Panc1 (cell line): ENCODE results near the gene SMCO3. TPM values are rescaled to one million over a fixed set of nuclear protein-coding genes. Genes with fewer than 3 reads are reported as not detected.

ENCODE experiments used
- ATAC-seq: fragments of 200-7000 bp; cut with Tn5 transposase; 2 replicates; pipeline ENCODE4 v1.9.1; 2020; ENCODE audit warnings: mild to moderate bottlenecking, moderate library complexity
- BruUV-seq: library from RNA; stranded (reverse); fragments of 400-500 nt; replicated peaks from 2 replicates; lab custom pipeline; 2021; lab: Mats Ljungman, UMichigan
- CTCF ChIA-PET: fragments of 300-600 bp; sonication (Branson Sonifier 250); formaldehyde crosslinking; loops from one replicate; lab custom pipeline; 2022; ENCODE audit warnings: antibody characterized with exemption; lab: Charles Lee
- POLR2A ChIA-PET: fragments of 300-600 bp; sonication (Branson Sonifier 250); formaldehyde crosslinking; loops from one replicate; lab custom pipeline; 2022; ENCODE audit warnings: antibody characterized with exemption; lab: Charles Lee
- DNase-seq: peaks from one replicate; pipeline ENCODE4 v3.0.0-alpha.2; 2010; ENCODE audit warnings: low read depth, low spot score
- H3K27ac ChIP-seq: 2 replicates; pipeline ENCODE4 v1.5.1; 2011; ENCODE audit warnings: mild to moderate bottlenecking, low read length, inconsistent platforms
- H3K27me3 ChIP-seq: fragments of 200-500 bp; sonication (Bioruptor generic); 2 replicates; pipeline ENCODE4 v1.6.0; 2014; ENCODE audit warnings: low read length, inconsistent platforms; ENCODE audit not compliant: control insufficient read depth, insufficient read depth
- H3K36me3 ChIP-seq: fragments of 200-500 bp; sonication (Bioruptor generic); 2 replicates; pipeline ENCODE4 v1.5.1; 2014; ENCODE audit warnings: inconsistent platforms, mild to moderate bottlenecking, low read length, moderate library complexity; ENCODE audit not compliant: control insufficient read depth, insufficient read depth
- H3K4me1 ChIP-seq: 2 replicates; pipeline ENCODE4 v1.5.1; 2011; ENCODE audit warnings: inconsistent platforms, mild to moderate bottlenecking, low read length, moderate library complexity; ENCODE audit not compliant: control insufficient read depth, insufficient read depth
- H3K4me3 ChIP-seq, 2 experiments: 2 replicates each; pipeline ENCODE4 v1.5.1; 2011 to 2012; ENCODE audit warnings: low read depth in 2 of 2, low read length in 2 of 2, mild to moderate bottlenecking in 2 of 2, inconsistent platforms in 1 of 2, moderate library complexity in 1 of 2
- H3K9me3 ChIP-seq: fragments of 200-500 bp; sonication (Bioruptor generic); 2 replicates; pipeline ENCODE4 v1.5.1; 2014; ENCODE audit warnings: low read depth, mild to moderate bottlenecking, inconsistent platforms, low read length, moderate library complexity; ENCODE audit not compliant: control insufficient read depth, insufficient read depth
- CTCF ChIP-seq: fragments of 450-650 bp; IDR thresholded peaks from 2 replicates; pipeline ENCODE4 v1.5.1; 2017; ENCODE audit warnings: mild to moderate bottlenecking
- POLR2AphosphoS5 ChIP-seq: IDR thresholded peaks from 2 replicates; pipeline ENCODE4 v1.6.1; 2012; ENCODE audit warnings: mild to moderate bottlenecking, low read depth, low read length, moderate library complexity
- REST ChIP-seq, 2 experiments: IDR thresholded peaks; 2 replicates each; pipeline ENCODE4 v1.6.1; 2011 to 2012; ENCODE audit warnings: low read depth in 2 of 2, control low read depth in 1 of 2, low read length in 1 of 2, mild to moderate bottlenecking in 1 of 2, moderate library complexity in 1 of 2; ENCODE audit not compliant: insufficient read depth in 1 of 2
- SIN3A ChIP-seq: IDR thresholded peaks from 2 replicates; pipeline ENCODE4 v1.6.1; 2012; ENCODE audit warnings: low read depth, mild to moderate bottlenecking, low read length, moderate library complexity, borderline replicate concordance; ENCODE audit not compliant: insufficient read depth
- TCF7L2 ChIP-seq: IDR thresholded peaks from 2 replicates; pipeline ENCODE4 v1.6.1; 2011; ENCODE audit warnings: mild to moderate bottlenecking, low read depth, low read length, inconsistent platforms
- in situ Hi-C: cut with HindIII; loops from 2 replicates; pipeline ENCODE4 v1.10.0; 2016; ENCODE audit warnings: low sequenced_read_pairs, low pct_unique_long_range_greater_than_20kb
- intact Hi-C: fragments of 100-400 bp; cut with micrococcal nuclease; formaldehyde crosslinking; loops from one replicate; pipeline ENCODE4 v1.10.0; 2022; ENCODE audit not compliant: unreplicated experiment
- total RNA-seq: library from RNA; stranded (reverse); gene quantifications from one replicate; pipeline ENCODE4 v1.2.1, GENCODE V29; 2021; ENCODE audit not compliant: unreplicated experiment

Gene SMCO3
- total RNA-seq, 1 experiment from 2014 or later = not detected

- CTCF ChIA-PET = no interaction called here
- no peaks in the 10 kb centered on the region for H3K4me1 ChIP-seq
- no peaks in the 10 kb centered on the region for H3K36me3 ChIP-seq
- no peak overlapping the region for H3K27ac ChIP-seq
- in situ Hi-C loops = no loop called here
- DNase-seq (no peak), ATAC-seq (no peak)
- POLR2A ChIA-PET = no interaction called here
- H3K27me3 ChIP-seq = no peaks in the 10 kb centered on the region
- TF ChIP-seq TCF7L2 (no peak), REST (IDR thresholded peaks at IDR 0.05; ENCODE audit: insufficient read depth in 1 of 2, low read depth in 2 of 2, low read length in 1 of 2) (no peak), SIN3A (no peak), POLR2AphosphoS5 (no peak), CTCF (no peak)
- BruUV-seq = no TSS peak
- intact Hi-C loops = loop anchor here (10.0 kb wide), 1 partner anchor 384 kb away; the partner anchor contains the start of gene RERG
- no peaks in the 10 kb centered on the region for H3K9me3 ChIP-seq
- no peak overlapping the region for H3K4me3 ChIP-seq
Observed at GRCh38 chr12:14840616-14841015, 26.6 kb upstream of the SMCO3 start.

GRCh38 chr12:14839262-14839661 lies 25.3 kb upstream of the SMCO3 start:
- no peak for DNase-seq
- no peak overlapping the region for H3K27ac ChIP-seq
- ChIA-PET POLR2A (no interaction called here), CTCF (no interaction called here)
- no peaks in the 10 kb centered on the region for H3K27me3 ChIP-seq
- no peaks in the 10 kb centered on the region for H3K4me1 ChIP-seq
- in situ Hi-C loops = no loop called here
- H3K9me3 ChIP-seq = no peaks in the 10 kb centered on the region
- TF ChIP-seq POLR2AphosphoS5 (no peak), TCF7L2 (no peak), SIN3A (no peak), REST (IDR thresholded peaks at IDR 0.05; ENCODE audit: insufficient read depth in 1 of 2, low read depth in 2 of 2, low read length in 1 of 2) (no peak), CTCF (no peak)
- H3K4me3 ChIP-seq = no peak overlapping the region
- BruUV-seq = no TSS peak
- ATAC-seq = no peak
- intact Hi-C loops = no loop called here
- no peaks in the 10 kb centered on the region for H3K36me3 ChIP-seq
